GM18498 (cell line): ENCODE data around the gene RGMB.

Source experiments
- ATAC-seq: cut with Tn5 transposase; IDR thresholded peaks from one replicate; pipeline ENCODE4 v1.9.1; 2021; ENCODE audit warnings: mild to moderate bottlenecking, moderate library complexity; ENCODE audit not compliant: unreplicated experiment

Gene RGMB

GRCh38 chr5:98783051-98783649 is 9.7 kb downstream of the RGMB start:
- ATAC-seq, result no peak

GRCh38 chr5:98784411-98784810 is 10.9 kb downstream of the RGMB start:
- no peak for ATAC-seq

- no peak for ATAC-seq
Measured at GRCh38 chr5:98785244-98785643, 11.8 kb downstream of the RGMB start.

GRCh38 chr5:98786191-98786853 is 12.9 kb downstream of the RGMB start:
- no peak for ATAC-seq

- no peak for ATAC-seq
Measured at GRCh38 chr5:98787131-98787719, 13.8 kb downstream of the RGMB start.

- ATAC-seq, result no peak
Measured at GRCh38 chr5:98789029-98789428, 15.6 kb downstream of the RGMB start.

GRCh38 chr5:98791001-98791519 is 17.6 kb downstream of the RGMB start:
- ATAC-seq, result no peak

- no peak for ATAC-seq
Measured at GRCh38 chr5:98791898-98792580, 18.6 kb downstream of the RGMB start.

GRCh38 chr5:98793223-98793622 is 19.8 kb downstream of the RGMB start:
- no peak for ATAC-seq

- no peak for ATAC-seq
Measured at GRCh38 chr5:98794001-98794400, 20.5 kb downstream of the RGMB start.

GRCh38 chr5:98794414-98795080 is 21.1 kb downstream of the RGMB start:
- ATAC-seq, result no peak

- ATAC-seq, result no peak
Measured at GRCh38 chr5:98795243-98795642, 21.8 kb downstream of the RGMB start.

- ATAC-seq, result peak; percentile 82
Measured at GRCh38 chr5:98796197-98796972, 22.9 kb downstream of the RGMB start.

- ATAC-seq, result no peak
Measured at GRCh38 chr5:98798371-98798770, 24.9 kb downstream of the RGMB start.

GRCh38 chr5:98798847-98799246 is 25.4 kb downstream of the RGMB start:
- no peak for ATAC-seq

GRCh38 chr5:98804066-98804465 is 30.6 kb downstream of the RGMB start:
- no peak for ATAC-seq

GRCh38 chr5:98805070-98805469 is 31.6 kb downstream of the RGMB start:
- no peak for ATAC-seq

GRCh38 chr5:98807806-98808205 is 34.3 kb downstream of the RGMB start:
- ATAC-seq, result no peak

- no peak for ATAC-seq
Measured at GRCh38 chr5:98810206-98810605, 36.7 kb downstream of the RGMB start.

GRCh38 chr5:98813755-98814154 is 40.3 kb downstream of the RGMB start:
- ATAC-seq, result no peak
